ENCODE results near the gene CHGA. TPM values are rescaled to one million over a fixed set of nuclear protein-coding genes. Genes with fewer than 3 reads are reported as not detected.

Gene CHGA
- total RNA-seq, 2 experiments from 2014 or later: not detected

- H3K27me3 Mint-ChIP-seq: peaks cover 20% of the 10 kb centered on the region
- intact Hi-C loops (cut with DNase I, micrococcal nuclease): no loop called here
- DNase-seq: no peak
- no peak overlapping the region for H3K4me3 Mint-ChIP-seq
- no peak for ATAC-seq
- H3K9me3 Mint-ChIP-seq (ENCODE audit: low read depth): peaks cover 9% of the 10 kb centered on the region
- peaks cover 9% of the 10 kb centered on the region for H3K4me1 Mint-ChIP-seq
- ChIA-PET CTCF (no interaction called here), POLR2A (no interaction called here)
- H3K36me3 Mint-ChIP-seq (ENCODE audit: low read depth): no peaks in the 10 kb centered on the region
- no peak overlapping the region for H3K27ac Mint-ChIP-seq
Measured at GRCh38 chr14:92890830-92891588, 31.9 kb upstream of the CHGA start.

- DNase-seq (no peak), ATAC-seq (peak; percentile 71)
- Mint-ChIP-seq H3K36me3 (ENCODE audit: low read depth) (no peaks in the 10 kb centered on the region), H3K4me1 (peaks cover 9% of the 10 kb centered on the region), H3K4me3 (no peak overlapping the region), H3K9me3 (ENCODE audit: low read depth) (peaks cover 9% of the 10 kb centered on the region), H3K27ac (no peak overlapping the region), H3K27me3 (peaks cover 25% of the 10 kb centered on the region)
- ChIA-PET CTCF (interaction anchor here (0.6 to 1.2 kb wide), 2 partner anchors 353 to 1430 kb away, joined by 3 read pairs; no protein-coding TSS in a partner anchor), POLR2A (no interaction called here)
- intact Hi-C loops (cut with DNase I, micrococcal nuclease): no loop called here
Measured at GRCh38 chr14:92892589-92892988, 30.4 kb upstream of the CHGA start.

- POLR2A ChIA-PET: no interaction called here
- ATAC-seq (no peak), DNase-seq (no peak)
- H3K27me3 Mint-ChIP-seq: peaks cover 17% of the 10 kb centered on the region
- H3K4me1 Mint-ChIP-seq: peaks cover 20% of the 10 kb centered on the region
- H3K27ac Mint-ChIP-seq: no peak overlapping the region
- CTCF ChIA-PET: no interaction called here
- H3K4me3 Mint-ChIP-seq: no peak overlapping the region
- no peaks in the 10 kb centered on the region for H3K36me3 Mint-ChIP-seq (ENCODE audit: low read depth)
- intact Hi-C loops (cut with DNase I, micrococcal nuclease): no loop called here
- peaks cover 14% of the 10 kb centered on the region for H3K9me3 Mint-ChIP-seq (ENCODE audit: low read depth)
Measured at GRCh38 chr14:92895352-92895878, 27.5 kb upstream of the CHGA start.

- ATAC-seq: peak; percentile 95
- ChIA-PET CTCF (interaction anchor here (0.6 kb wide), 1 partner anchor 48 kb away, joined by 3 read pairs; no protein-coding TSS in a partner anchor), POLR2A (no interaction called here)
- Mint-ChIP-seq H3K27ac (peak overlapping the region; percentile 64), H3K4me3 (no peak overlapping the region), H3K4me1 (peaks cover 19% of the 10 kb centered on the region), H3K27me3 (peaks cover 25% of the 10 kb centered on the region), H3K36me3 (ENCODE audit: low read depth) (no peaks in the 10 kb centered on the region), H3K9me3 (ENCODE audit: low read depth) (peaks cover 11% of the 10 kb centered on the region)
- DNase-seq: peak; percentile 71
- intact Hi-C loops (cut with DNase I, micrococcal nuclease): no loop called here
Measured at GRCh38 chr14:92897922-92898565, 24.9 kb upstream of the CHGA start.

- peaks cover 25% of the 10 kb centered on the region for H3K27me3 Mint-ChIP-seq
- CTCF ChIA-PET: no interaction called here
Measured at GRCh38 chr14:92898566-92899131, 24.3 kb upstream of the CHGA start.

GRCh38 chr14:92900660-92901059 lies 22.3 kb upstream of the CHGA start:
- peaks cover 26% of the 10 kb centered on the region for H3K4me1 Mint-ChIP-seq
- CTCF ChIA-PET: interaction anchor here (0.5 kb wide), 1 partner anchor 586 kb away, joined by 3 read pairs; no protein-coding TSS in a partner anchor
- intact Hi-C loops (cut with DNase I, micrococcal nuclease): no loop called here

More at GRCh38 chr14:92898566-92899131, 24.3 kb upstream of the CHGA start:
- DNase-seq: peak; percentile 14
- no peak for ATAC-seq
- intact Hi-C loops (cut with DNase I, micrococcal nuclease): no loop called here
- no peaks in the 10 kb centered on the region for H3K36me3 Mint-ChIP-seq (ENCODE audit: low read depth)
- H3K27ac Mint-ChIP-seq: no peak overlapping the region
- peaks cover 10% of the 10 kb centered on the region for H3K9me3 Mint-ChIP-seq (ENCODE audit: low read depth)
- POLR2A ChIA-PET: no interaction called here
- H3K4me1 Mint-ChIP-seq: peaks cover 24% of the 10 kb centered on the region
- no peak overlapping the region for H3K4me3 Mint-ChIP-seq

GRCh38 chr14:92902191-92902590 lies 20.8 kb upstream of the CHGA start:
- no peak for DNase-seq
- H3K4me1 Mint-ChIP-seq: peaks cover 26% of the 10 kb centered on the region
- no peak overlapping the region for H3K4me3 Mint-ChIP-seq
- no peak for ATAC-seq
- H3K27me3 Mint-ChIP-seq: peaks cover 11% of the 10 kb centered on the region
- peaks cover 5% of the 10 kb centered on the region for H3K9me3 Mint-ChIP-seq (ENCODE audit: low read depth)
- POLR2A ChIA-PET: no interaction called here
- H3K36me3 Mint-ChIP-seq (ENCODE audit: low read depth): no peaks in the 10 kb centered on the region
- intact Hi-C loops (cut with DNase I, micrococcal nuclease): no loop called here
- CTCF ChIA-PET: no interaction called here
- no peak overlapping the region for H3K27ac Mint-ChIP-seq

More at GRCh38 chr14:92900660-92901059, 22.3 kb upstream of the CHGA start:
- POLR2A ChIA-PET: no interaction called here
- Mint-ChIP-seq H3K4me3 (no peak overlapping the region), H3K27me3 (peaks cover 22% of the 10 kb centered on the region), H3K27ac (no peak overlapping the region), H3K36me3 (ENCODE audit: low read depth) (no peaks in the 10 kb centered on the region), H3K9me3 (ENCODE audit: low read depth) (peaks cover 5% of the 10 kb centered on the region)
- DNase-seq (no peak), ATAC-seq (no peak)

- DNase-seq: no peak
- Mint-ChIP-seq H3K27ac (no peak overlapping the region), H3K36me3 (ENCODE audit: low read depth) (no peaks in the 10 kb centered on the region), H3K4me3 (no peak overlapping the region), H3K9me3 (ENCODE audit: low read depth) (peaks cover 5% of the 10 kb centered on the region), H3K4me1 (peaks cover 26% of the 10 kb centered on the region), H3K27me3 (peaks cover 10% of the 10 kb centered on the region)
- ChIA-PET POLR2A (no interaction called here), CTCF (interaction anchor here (0.7 kb wide), 1 partner anchor 32 kb away, joined by 4 read pairs; no protein-coding TSS in a partner anchor)
- intact Hi-C loops (cut with DNase I, micrococcal nuclease): no loop called here
- no peak for ATAC-seq
Measured at GRCh38 chr14:92902726-92903125, 20.2 kb upstream of the CHGA start.

GRCh38 chr14:92903359-92903758 lies 19.6 kb upstream of the CHGA start:
- ChIA-PET CTCF (interaction anchor here (0.7 kb wide), 2 partner anchors 12 to 31 kb away, joined by 4 read pairs; no protein-coding TSS in a partner anchor), POLR2A (no interaction called here)
- Mint-ChIP-seq H3K4me1 (peaks cover 19% of the 10 kb centered on the region), H3K4me3 (no peak overlapping the region), H3K27ac (no peak overlapping the region), H3K36me3 (ENCODE audit: low read depth) (no peaks in the 10 kb centered on the region), H3K9me3 (ENCODE audit: low read depth) (peaks cover 5% of the 10 kb centered on the region), H3K27me3 (peaks cover 10% of the 10 kb centered on the region)
- DNase-seq (peak; percentile 39), ATAC-seq (peak; percentile 80)
- intact Hi-C loops (cut with DNase I, micrococcal nuclease): no loop called here

GRCh38 chr14:92905667-92906066 lies 17.3 kb upstream of the CHGA start:
- Mint-ChIP-seq H3K4me1 (peaks cover 15% of the 10 kb centered on the region), H3K36me3 (ENCODE audit: low read depth) (no peaks in the 10 kb centered on the region), H3K9me3 (ENCODE audit: low read depth) (no peaks in the 10 kb centered on the region), H3K27me3 (peaks cover 15% of the 10 kb centered on the region), H3K4me3 (no peak overlapping the region), H3K27ac (no peak overlapping the region)
- POLR2A ChIA-PET: no interaction called here
- DNase-seq: no peak
- intact Hi-C loops (cut with DNase I, micrococcal nuclease): no loop called here
- CTCF ChIA-PET: no interaction called here
- ATAC-seq: no peak

- intact Hi-C loops (cut with DNase I, micrococcal nuclease): no loop called here
- peaks cover 15% of the 10 kb centered on the region for H3K4me1 Mint-ChIP-seq
Measured at GRCh38 chr14:92906420-92906819, 16.5 kb upstream of the CHGA start.

More at GRCh38 chr14:92906420-92906819, 16.5 kb upstream of the CHGA start:
- Mint-ChIP-seq H3K27me3 (peaks cover 15% of the 10 kb centered on the region), H3K27ac (no peak overlapping the region), H3K4me3 (no peak overlapping the region), H3K9me3 (ENCODE audit: low read depth) (no peaks in the 10 kb centered on the region), H3K36me3 (ENCODE audit: low read depth) (no peaks in the 10 kb centered on the region)
- no peak for DNase-seq
- no peak for ATAC-seq
- ChIA-PET POLR2A (no interaction called here), CTCF (no interaction called here)
